Bronchial epithelial cell (primary cell): ENCODE measurements around the gene SNX20. TPM values are rescaled to one million over a fixed set of nuclear protein-coding genes. Genes with fewer than 3 reads are reported as not detected.
A peak's percentile ranks its signal among the peaks of the same experiment; 100 is the strongest.

ENCODE experiments used
- DNase-seq: peaks from one replicate; pipeline ENCODE4 v3.0.0-alpha.2; 2010; ENCODE audit warnings: low read depth
- FAIRE-seq: peaks from 2 replicates; lab custom pipeline; 2011; peaks lifted over from hg19 to GRCh38; lab: Jason Lieb, UNC
- H3K27me3 ChIP-seq: 2 replicates; pipeline ENCODE4 v1.5.1; 2011; ENCODE audit warnings: low read length; ENCODE audit not compliant: control insufficient read depth, insufficient read depth
- H3K36me3 ChIP-seq: 2 replicates; pipeline ENCODE4 v1.5.1; 2011; ENCODE audit warnings: low read length; ENCODE audit not compliant: control insufficient read depth, insufficient read depth
- H3K4me3 ChIP-seq: 2 replicates; pipeline ENCODE4 v1.5.1; 2011; ENCODE audit warnings: mild to moderate bottlenecking, low read depth, low read length, control low read depth
- total RNA-seq: library from RNA; depleted of rRNA; stranded (reverse); fragments of >200 nt; gene quantifications from 2 replicates; pipeline ENCODE4 v1.2.1, GENCODE V29; 2014
- TF ChIP-seq, protein P1 (sequence below): IDR thresholded peaks from 2 replicates; pipeline ENCODE4 v1.5.1; 2011; ENCODE audit warnings: mild to moderate bottlenecking, moderate library complexity, low read length, control low read depth, inconsistent platforms; ENCODE audit not compliant: insufficient read depth, severe bottlenecking

SNX20 gene
- total RNA-seq, 1 donor from 2014 or later, result not detected

DNA sequence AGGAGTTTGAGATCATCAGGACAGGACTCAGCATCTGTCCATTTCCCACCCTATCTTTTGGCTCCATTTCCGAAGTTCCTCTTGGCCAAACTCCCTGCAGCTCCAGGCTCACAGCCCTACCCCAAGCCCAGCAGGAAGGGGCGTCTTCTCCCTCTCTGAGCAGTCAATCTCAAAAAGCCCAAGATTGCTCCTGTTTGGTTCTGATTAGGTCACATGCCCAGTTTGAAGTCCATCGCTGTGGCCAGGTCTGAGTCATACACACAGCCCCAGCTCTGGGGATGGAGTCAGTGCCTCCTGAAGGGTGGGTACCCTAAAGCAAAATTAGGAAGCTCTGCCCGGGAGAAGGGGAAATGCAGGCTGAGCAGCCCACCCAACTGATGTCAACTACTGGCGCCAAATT, 23.9 kb downstream of the SNX20 start:
- DNase-seq, result no peak
- no peak for FAIRE-seq
- Histone ChIP-seq H3K27me3 (no peaks in the 10 kb centered on the region), H3K36me3 (no peaks in the 10 kb centered on the region), H3K4me3 (no peak overlapping the region)
- TF ChIP-seq, protein P1, sequence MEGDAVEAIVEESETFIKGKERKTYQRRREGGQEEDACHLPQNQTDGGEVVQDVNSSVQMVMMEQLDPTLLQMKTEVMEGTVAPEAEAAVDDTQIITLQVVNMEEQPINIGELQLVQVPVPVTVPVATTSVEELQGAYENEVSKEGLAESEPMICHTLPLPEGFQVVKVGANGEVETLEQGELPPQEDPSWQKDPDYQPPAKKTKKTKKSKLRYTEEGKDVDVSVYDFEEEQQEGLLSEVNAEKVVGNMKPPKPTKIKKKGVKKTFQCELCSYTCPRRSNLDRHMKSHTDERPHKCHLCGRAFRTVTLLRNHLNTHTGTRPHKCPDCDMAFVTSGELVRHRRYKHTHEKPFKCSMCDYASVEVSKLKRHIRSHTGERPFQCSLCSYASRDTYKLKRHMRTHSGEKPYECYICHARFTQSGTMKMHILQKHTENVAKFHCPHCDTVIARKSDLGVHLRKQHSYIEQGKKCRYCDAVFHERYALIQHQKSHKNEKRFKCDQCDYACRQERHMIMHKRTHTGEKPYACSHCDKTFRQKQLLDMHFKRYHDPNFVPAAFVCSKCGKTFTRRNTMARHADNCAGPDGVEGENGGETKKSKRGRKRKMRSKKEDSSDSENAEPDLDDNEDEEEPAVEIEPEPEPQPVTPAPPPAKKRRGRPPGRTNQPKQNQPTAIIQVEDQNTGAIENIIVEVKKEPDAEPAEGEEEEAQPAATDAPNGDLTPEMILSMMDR, result no peak

DNA sequence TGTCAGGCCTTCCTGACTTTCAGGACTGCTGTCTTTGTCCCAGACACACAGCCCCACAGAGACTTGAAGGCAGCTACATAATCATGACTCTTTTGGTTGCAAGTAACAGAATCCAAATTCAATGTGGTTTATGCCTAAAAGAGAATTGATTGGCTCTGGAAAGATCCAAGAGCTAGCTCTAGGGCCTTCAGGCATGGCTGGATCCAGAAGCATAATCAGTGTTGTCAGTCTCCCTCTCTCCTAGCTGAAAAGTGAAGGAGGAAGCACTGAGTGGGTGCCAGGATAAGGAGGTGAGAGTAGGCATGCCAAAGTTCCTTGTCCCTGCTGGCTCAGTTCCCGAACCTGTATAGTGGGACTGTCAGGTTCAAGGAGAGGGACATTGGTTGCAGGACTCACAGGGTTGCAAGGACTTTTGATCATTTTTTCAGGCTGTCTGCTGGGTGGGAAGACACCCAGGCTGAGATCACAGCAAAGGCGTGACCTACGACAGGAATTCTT, 25.5 kb downstream of the SNX20 start:
- FAIRE-seq (no peak), DNase-seq (no peak)
- no peak overlapping the region for H3K4me3 ChIP-seq
- no peaks in the 10 kb centered on the region for H3K36me3 ChIP-seq
- no peaks in the 10 kb centered on the region for H3K27me3 ChIP-seq
- TF ChIP-seq, protein P1, result no peak

DNA sequence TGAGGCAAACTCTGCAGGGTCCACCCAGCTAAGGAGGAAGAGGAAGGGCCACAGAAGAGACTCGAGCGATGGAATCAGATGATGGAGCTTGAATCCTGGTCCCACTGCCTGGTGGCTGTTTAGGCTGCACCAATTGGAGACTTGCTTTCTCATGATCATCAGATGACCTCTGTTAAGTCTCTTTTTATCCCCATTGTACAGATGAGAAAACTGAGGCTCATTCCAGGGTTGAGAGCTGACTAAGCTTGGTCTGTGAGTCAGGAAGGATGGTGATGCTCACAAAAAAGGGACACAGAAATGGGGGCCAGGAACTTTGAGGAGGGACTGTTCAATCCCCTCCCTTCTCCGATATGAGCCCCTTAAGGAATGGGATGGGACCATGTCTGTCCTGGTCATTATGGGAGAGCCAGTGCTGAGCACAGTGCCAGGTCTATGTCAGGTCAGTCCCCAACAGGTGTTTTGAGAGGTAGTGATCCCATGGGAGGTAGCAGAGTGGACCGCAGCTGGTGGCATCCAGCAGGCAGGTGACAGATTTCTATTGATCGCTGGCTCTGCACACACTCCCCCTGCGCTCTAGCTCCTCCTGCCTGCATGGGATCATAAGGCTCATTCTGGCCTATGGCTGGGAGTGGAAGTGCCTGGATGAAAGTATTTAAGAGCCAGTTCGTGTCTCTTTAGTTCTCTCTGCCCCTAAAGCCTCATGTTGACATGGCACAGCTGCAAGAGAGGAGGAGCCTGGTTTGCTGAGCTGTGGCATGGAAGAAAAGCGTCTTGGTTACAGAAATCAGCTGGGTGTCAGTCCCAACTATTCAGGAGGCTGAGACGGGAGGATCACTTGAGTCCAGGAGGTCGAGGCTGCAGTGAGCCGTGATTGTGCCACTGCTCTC, 27.2 kb downstream of the SNX20 start:
- TF ChIP-seq, protein P1, result no peak
- no peak for DNase-seq
- peak; percentile 47 for FAIRE-seq
- Histone ChIP-seq H3K27me3 (no peaks in the 10 kb centered on the region), H3K36me3 (no peaks in the 10 kb centered on the region), H3K4me3 (no peak overlapping the region)

DNA sequence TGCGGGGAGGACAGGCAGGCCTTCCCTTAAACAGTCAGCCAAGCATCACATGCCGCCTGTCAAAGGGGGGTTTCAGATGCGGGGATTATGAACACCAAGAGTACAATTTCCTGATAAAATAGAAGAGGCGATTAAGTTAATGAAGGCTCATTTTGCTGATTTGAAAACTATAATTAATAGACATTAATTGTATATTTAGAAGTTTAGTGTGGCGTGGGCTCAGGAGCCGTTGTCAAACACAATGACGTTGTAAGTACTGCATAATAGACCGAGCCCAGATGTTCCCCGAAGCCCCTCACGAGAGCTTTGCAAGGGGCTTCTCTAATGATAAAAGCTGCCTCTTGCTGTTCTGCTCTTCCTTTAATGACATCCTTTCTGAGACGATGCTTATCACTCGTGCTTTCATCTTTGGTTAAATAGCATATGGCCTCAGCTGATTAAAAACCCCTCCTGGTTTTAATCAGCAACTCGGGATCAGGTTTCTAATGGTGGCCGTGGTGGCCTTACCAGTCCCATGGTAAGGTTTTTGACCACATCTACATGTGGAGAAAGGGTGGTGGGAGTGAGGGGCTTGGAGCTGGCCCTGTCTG, 28.2 kb downstream of the SNX20 start:
- DNase-seq (no peak), FAIRE-seq (no peak)
- no peaks in the 10 kb centered on the region for H3K27me3 ChIP-seq
- no peaks in the 10 kb centered on the region for H3K36me3 ChIP-seq
- no peak overlapping the region for H3K4me3 ChIP-seq
- TF ChIP-seq, protein P1, result no peak

DNA sequence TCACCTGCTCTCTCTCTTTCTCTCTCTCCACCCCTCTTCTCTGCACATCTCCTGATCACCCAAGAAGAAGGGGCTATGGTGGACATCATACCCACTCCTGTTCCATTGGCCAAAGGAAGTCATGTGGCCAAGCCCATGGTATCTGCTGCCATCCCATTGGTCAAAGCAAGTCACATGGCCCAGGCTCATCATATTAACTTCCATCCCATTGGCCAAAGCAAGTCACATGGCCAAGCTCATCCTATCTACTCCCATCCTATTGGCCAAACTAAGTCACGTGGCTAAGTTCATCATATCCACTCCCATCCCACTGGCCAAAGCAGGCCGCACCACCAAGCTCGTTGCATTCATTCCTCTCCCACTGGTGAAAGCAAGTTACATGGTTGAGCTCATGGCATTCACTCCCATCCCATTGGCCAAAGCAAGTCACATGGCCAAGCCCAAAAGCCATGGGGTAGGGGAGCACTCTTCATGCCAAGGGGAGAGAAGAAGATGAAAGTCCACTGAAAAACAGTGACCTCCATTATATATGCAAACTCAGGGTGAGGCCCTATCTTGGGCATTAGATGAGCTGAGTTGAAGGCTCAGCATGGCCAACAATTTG, 29.2 kb downstream of the SNX20 start:
- Histone ChIP-seq H3K27me3 (no peaks in the 10 kb centered on the region), H3K36me3 (no peaks in the 10 kb centered on the region), H3K4me3 (no peak overlapping the region)
- DNase-seq (no peak), FAIRE-seq (peak; percentile 88)
- TF ChIP-seq, protein P1, result no peak
